ENCODE data around the gene ITGB8. TPM values are rescaled to one million over a fixed set of nuclear protein-coding genes. Genes with fewer than 3 reads are reported as not detected.

The ITGB8 gene
- total and polyA plus RNA-seq, 2 experiments from 2014 or later: 3.3 to 9.9 TPM

GRCh38 chr7:20407585-20408466 lies 77.1 kb downstream of the ITGB8 start:
- H3K79me2 ChIP-seq (ENCODE audit: insufficient read depth): no peaks in the 10 kb centered on the region
- peaks cover 25% of the 10 kb centered on the region for H3F3A ChIP-seq (ENCODE audit: insufficient read depth)
- H3K4me1 ChIP-seq (ENCODE audit: insufficient read depth): peaks cover 24% of the 10 kb centered on the region
- no peak overlapping the region for H3K4me3 ChIP-seq
- H3K36me3 ChIP-seq (ENCODE audit: low read depth): peaks cover 4% of the 10 kb centered on the region; the same call in 1 of the 2 replicates
- no peak overlapping the region for H2AFZ ChIP-seq
- no peak for TF ChIP-seq EZH2 (IDR thresholded peaks at IDR 0.05; ENCODE audit: insufficient read depth, poor library complexity, severe bottlenecking)
- TF ChIP-seq EZH2phosphoT487 (IDR thresholded peaks at IDR 0.05; ENCODE audit: insufficient read depth, low read depth): no peak
- in situ Hi-C loops (cut with MboI): no loop called here
- H4K20me1 ChIP-seq (ENCODE audit: insufficient read depth): no peaks in the 10 kb centered on the region
- peak overlapping the region; percentile 25 for H3K27ac ChIP-seq
- H3K9me3 ChIP-seq (ENCODE audit: low read depth): no peaks in the 10 kb centered on the region
- H3K27me3 ChIP-seq (replicated peaks; ENCODE audit: insufficient read depth): no peaks in the 10 kb centered on the region
- no peaks in the 10 kb centered on the region for H3K9me2 ChIP-seq (ENCODE audit: insufficient read depth)
- peak; percentile 72 for DNase-seq
- H3K4me2 ChIP-seq (ENCODE audit: unreplicated experiment): peak overlapping the region; percentile 30
- 40% methylated on average over 5 of the region's 5 CpGs for WGBS, 2 experiments (ENCODE audit: low coverage in 1 of 2, low lambda C conversion rate in 2 of 2, missing lambda C conversion rate in 2 of 2)
- H3K9ac ChIP-seq: no peak overlapping the region

- H2AFZ ChIP-seq: no peak overlapping the region
- peaks cover 25% of the 10 kb centered on the region for H3F3A ChIP-seq (ENCODE audit: insufficient read depth)
- 48 to 59% methylated on average over 2 of the region's 2 CpGs for WGBS, 2 experiments (ENCODE audit: low coverage in 1 of 2, low lambda C conversion rate in 2 of 2, missing lambda C conversion rate in 2 of 2)
- no peaks in the 10 kb centered on the region for H3K9me3 ChIP-seq (ENCODE audit: low read depth)
- H3K4me2 ChIP-seq (ENCODE audit: unreplicated experiment): peak overlapping the region; percentile 13
- H3K4me1 ChIP-seq (ENCODE audit: insufficient read depth): peaks cover 24% of the 10 kb centered on the region
- no peak overlapping the region for H3K4me3 ChIP-seq
- peaks cover 4% of the 10 kb centered on the region; the same call in 1 of the 2 replicates for H3K36me3 ChIP-seq (ENCODE audit: low read depth)
- no peaks in the 10 kb centered on the region for H4K20me1 ChIP-seq (ENCODE audit: insufficient read depth)
- in situ Hi-C loops (cut with MboI): no loop called here
- 0 out of 2 replicates have a peak overlapping the region, but pooled peaks have one; percentile 25 for H3K27ac ChIP-seq
- TF ChIP-seq EZH2phosphoT487 (IDR thresholded peaks at IDR 0.05; ENCODE audit: insufficient read depth, low read depth) (no peak), EZH2 (IDR thresholded peaks at IDR 0.05; ENCODE audit: insufficient read depth, poor library complexity, severe bottlenecking) (no peak)
- H3K9ac ChIP-seq: no peak overlapping the region
- H3K27me3 ChIP-seq (replicated peaks; ENCODE audit: insufficient read depth): no peaks in the 10 kb centered on the region
- H3K79me2 ChIP-seq (ENCODE audit: insufficient read depth): no peaks in the 10 kb centered on the region
- peak; percentile 62 for DNase-seq
- no peaks in the 10 kb centered on the region for H3K9me2 ChIP-seq (ENCODE audit: insufficient read depth)
Observed at GRCh38 chr7:20408467-20408826, 77.7 kb downstream of the ITGB8 start.

- WGBS, 2 experiments (ENCODE audit: low coverage in 1 of 2, low lambda C conversion rate in 2 of 2, missing lambda C conversion rate in 2 of 2): 65 to 81% methylated on average over 5 of the region's 5 CpGs
Observed at GRCh38 chr7:20409961-20410360, 79.3 kb downstream of the ITGB8 start.

GRCh38 chr7:20411372-20411771 lies 80.7 kb downstream of the ITGB8 start:
- in situ Hi-C loops (cut with MboI): no loop called here
- H3K79me2 ChIP-seq (ENCODE audit: insufficient read depth): no peaks in the 10 kb centered on the region
- H3K4me1 ChIP-seq (ENCODE audit: insufficient read depth): peaks cover 24% of the 10 kb centered on the region
- WGBS, 2 experiments (ENCODE audit: low coverage in 1 of 2, low lambda C conversion rate in 2 of 2, missing lambda C conversion rate in 2 of 2): 82 to 90% methylated on average over 2 of the region's 2 CpGs
- H3K4me2 ChIP-seq (ENCODE audit: unreplicated experiment): no peak overlapping the region
- H3K27me3 ChIP-seq (replicated peaks; ENCODE audit: insufficient read depth): no peaks in the 10 kb centered on the region
- no peaks in the 10 kb centered on the region for H3K9me3 ChIP-seq (ENCODE audit: low read depth)
- no peaks in the 10 kb centered on the region for H3K9me2 ChIP-seq (ENCODE audit: insufficient read depth)
- TF ChIP-seq EZH2 (IDR thresholded peaks at IDR 0.05; ENCODE audit: insufficient read depth, poor library complexity, severe bottlenecking): no peak
- no peak for TF ChIP-seq EZH2phosphoT487 (IDR thresholded peaks at IDR 0.05; ENCODE audit: insufficient read depth, low read depth)
- H3K27ac ChIP-seq: no peak overlapping the region
- peaks cover 4% of the 10 kb centered on the region; the same call in 1 of the 2 replicates for H3K36me3 ChIP-seq (ENCODE audit: low read depth)
- DNase-seq: no peak
- no peak overlapping the region for H3K9ac ChIP-seq
- H3K4me3 ChIP-seq: no peak overlapping the region
- H2AFZ ChIP-seq: no peak overlapping the region
- H4K20me1 ChIP-seq (ENCODE audit: insufficient read depth): no peaks in the 10 kb centered on the region
- peaks cover 25% of the 10 kb centered on the region for H3F3A ChIP-seq (ENCODE audit: insufficient read depth)

More at GRCh38 chr7:20409961-20410360, 79.3 kb downstream of the ITGB8 start:
- no peak overlapping the region for H3K9ac ChIP-seq
- H4K20me1 ChIP-seq (ENCODE audit: insufficient read depth): no peaks in the 10 kb centered on the region
- peak; percentile 14 for DNase-seq
- no peaks in the 10 kb centered on the region for H3K9me2 ChIP-seq (ENCODE audit: insufficient read depth)
- no peak overlapping the region for H2AFZ ChIP-seq
- TF ChIP-seq EZH2phosphoT487 (IDR thresholded peaks at IDR 0.05; ENCODE audit: insufficient read depth, low read depth) (no peak), EZH2 (IDR thresholded peaks at IDR 0.05; ENCODE audit: insufficient read depth, poor library complexity, severe bottlenecking) (no peak)
- peaks cover 4% of the 10 kb centered on the region; the same call in 1 of the 2 replicates for H3K36me3 ChIP-seq (ENCODE audit: low read depth)
- no peaks in the 10 kb centered on the region for H3K9me3 ChIP-seq (ENCODE audit: low read depth)
- H3K4me1 ChIP-seq (ENCODE audit: insufficient read depth): peaks cover 24% of the 10 kb centered on the region
- no peak overlapping the region for H3K27ac ChIP-seq
- H3K4me3 ChIP-seq: no peak overlapping the region
- H3K79me2 ChIP-seq (ENCODE audit: insufficient read depth): no peaks in the 10 kb centered on the region
- H3K4me2 ChIP-seq (ENCODE audit: unreplicated experiment): no peak overlapping the region
- H3K27me3 ChIP-seq (replicated peaks; ENCODE audit: insufficient read depth): no peaks in the 10 kb centered on the region
- peaks cover 25% of the 10 kb centered on the region for H3F3A ChIP-seq (ENCODE audit: insufficient read depth)
- in situ Hi-C loops (cut with MboI): no loop called here

All from GM23248 (cell line).